Adrenal gland (tissue), 5 donors: ENCODE data around the gene COPB1.

ENCODE experiments used
- CTCF ChIP-seq, 6 experiments: fragments of 450-650 bp in 4 of 6; fragments of 200-600 bp in 2 of 6; sonication (generic) in 1 of 6; IDR thresholded peaks; 1 replicate in 5 of 6; 2 replicates in 1 of 6; pipeline versions ENCODE4 v1.5.1 to v1.8.0; 2016 to 2021; ENCODE audit warnings: antibody characterized with exemption in 6 of 6, mild to moderate bottlenecking in 2 of 6, moderate library complexity in 1 of 6
- POLR2A ChIP-seq, 2 donors: fragments of 450-650 bp; IDR thresholded peaks; one replicate each; pipeline ENCODE4 v1.6.1; 2017; ENCODE audit warnings: antibody characterized with exemption in 2 of 2, mild to moderate bottlenecking in 2 of 2, moderate library complexity in 1 of 2
- donor health status: DM: no; HTN: no; CAD: no.

- TF ChIP-seq CTCF (IDR thresholded peaks at IDR 0.05), result no peak
- TF ChIP-seq POLR2A (IDR thresholded peaks at IDR 0.05), result no peak
These were observed 51.4 kb downstream of the COPB1 start for GRCh38 chr11:14448240-14448639.
